ENCODE results near the gene SBK1.
"Not testable (repeated sequence)": the region's sequence is repeated elsewhere in the genome, so short reads cannot be mapped to it uniquely, and the experiment has no call there.

GRCh38 chr16:28336940-28337710 lies 44.8 kb downstream of the SBK1 start:
- TF ChIP-seq CTCF (conservative IDR thresholded peaks at IDR 0.05); ZFX (IDR thresholded peaks at IDR 0.05): not testable (repeated sequence)
